SIG-M5 treated with dmso at 0.1 percent for 504 hours (cell line): ENCODE measurements around the gene CACNA1I.

ENCODE experiments used
- DNase-seq: peaks from one replicate; lab custom pipeline; 2025; ENCODE audit not compliant: unreplicated experiment; lab: John Stamatoyannopoulos, UW

The CACNA1I gene

GRCh38 chr22:39686776-39687525, 116.4 kb downstream of the CACNA1I start:
- no peak for DNase-seq

GRCh38 chr22:39688186-39688785, 117.7 kb downstream of the CACNA1I start:
- DNase-seq = no peak

- DNase-seq = no peak
These were observed 118.9 kb downstream of the CACNA1I start for GRCh38 chr22:39689421-39689820.

GRCh38 chr22:39690881-39691605, 120.5 kb downstream of the CACNA1I start:
- no peak for DNase-seq

- DNase-seq = no peak
These were observed 123.5 kb downstream of the CACNA1I start for GRCh38 chr22:39693943-39694500.

GRCh38 chr22:39697790-39698430, 127.4 kb downstream of the CACNA1I start:
- DNase-seq = no peak

GRCh38 chr22:39699631-39700360, 129.2 kb downstream of the CACNA1I start:
- no peak for DNase-seq

GRCh38 chr22:39700565-39700964, 130.0 kb downstream of the CACNA1I start:
- DNase-seq = no peak

- no peak for DNase-seq
These were observed 132.5 kb downstream of the CACNA1I start for GRCh38 chr22:39703091-39703490.

- no peak for DNase-seq
These were observed 133.5 kb downstream of the CACNA1I start for GRCh38 chr22:39703928-39704639.

GRCh38 chr22:39705386-39705785, 134.8 kb downstream of the CACNA1I start:
- no peak for DNase-seq

- no peak for DNase-seq
These were observed 136.0 kb downstream of the CACNA1I start for GRCh38 chr22:39706376-39707140.

- DNase-seq = no peak
These were observed 136.8 kb downstream of the CACNA1I start for GRCh38 chr22:39707351-39707750.

- DNase-seq = no peak
These were observed 137.3 kb downstream of the CACNA1I start for GRCh38 chr22:39707816-39708215.

GRCh38 chr22:39710380-39711150, 140.0 kb downstream of the CACNA1I start:
- no peak for DNase-seq

GRCh38 chr22:39712081-39712480, 141.5 kb downstream of the CACNA1I start:
- no peak for DNase-seq

GRCh38 chr22:39712751-39713525, 142.4 kb downstream of the CACNA1I start:
- no peak for DNase-seq
